Measurements from ENCODE around the gene SREK1IP1.

Gene SREK1IP1

GRCh38 chr5:64688965-64689364, 79.5 kb downstream of the SREK1IP1 start:
- ChIA-PET CTCF (no interaction called here), POLR2A (no interaction called here)
- 0 out of 2 replicates have a peak, but pooled peaks cover 3% of the 10 kb centered on the region for H3K4me1 ChIP-seq (ENCODE audit: control insufficient read depth, insufficient read depth, low read length)
- no peaks in the 10 kb centered on the region for H3K36me3 ChIP-seq (ENCODE audit: control insufficient read depth in 2 of 2, insufficient read depth in 1 of 2, low read length in 2 of 2)
- TF ChIP-seq ZNF280D (tag by site-specific recombination; IDR thresholded peaks at IDR 0.05) (no peak), ZNF529 (tag by site-specific recombination; IDR thresholded peaks at IDR 0.05; ENCODE audit: insufficient replicate concordance) (no peak), ZNF266 (tag by site-specific recombination; IDR thresholded peaks at IDR 0.05; ENCODE audit: low read depth) (no peak), ZNF670 (tag by site-specific recombination; IDR thresholded peaks at IDR 0.05; ENCODE audit: low read depth) (no peak), SP3 (tag by site-specific recombination; IDR thresholded peaks at IDR 0.05) (no peak), ZNF10 (tag by site-specific recombination; IDR thresholded peaks at IDR 0.05) (no peak), BCL6B (tag by site-specific recombination; IDR thresholded peaks at IDR 0.05) (no peak), ZNF837 (tag by site-specific recombination; IDR thresholded peaks at IDR 0.05) (no peak), KLF10 (tag by site-specific recombination; IDR thresholded peaks at IDR 0.05) (no peak), PBX3 (CRISPR knock-in tag; IDR thresholded peaks at IDR 0.05) (no peak), REPIN1 (tag by site-specific recombination; IDR thresholded peaks at IDR 0.05; ENCODE audit: low read depth) (no peak), MZF1 (tag by site-specific recombination; IDR thresholded peaks at IDR 0.05; ENCODE audit: borderline replicate concordance) (no peak), ZBTB49 (tag by site-specific recombination; IDR thresholded peaks at IDR 0.05; ENCODE audit: low read depth) (no peak), ZNF37A (tag by site-specific recombination; IDR thresholded peaks at IDR 0.05) (no peak), ZNF704 (tag by site-specific recombination; IDR thresholded peaks at IDR 0.05) (no peak), ZNF596 (tag by site-specific recombination; IDR thresholded peaks at IDR 0.05) (no peak), GLI4 (tag by site-specific recombination; IDR thresholded peaks at IDR 0.05) (no peak), HOXA7 (CRISPR knock-in tag; IDR thresholded peaks at IDR 0.05; ENCODE audit: borderline replicate concordance) (no peak), ZNF292 (tag by site-specific recombination; IDR thresholded peaks at IDR 0.05; ENCODE audit: borderline replicate concordance, low read depth) (no peak), KLF7 (tag by site-specific recombination; IDR thresholded peaks at IDR 0.05; ENCODE audit: borderline replicate concordance) (no peak)
- H3K27ac ChIP-seq (ENCODE audit: extremely low read depth, low read depth, low read length), result no peak overlapping the region
- no peaks in the 10 kb centered on the region for H3K9me3 ChIP-seq (ENCODE audit: control insufficient read depth, insufficient read depth, low read depth, low read length)
- H3K4me3 ChIP-seq (ENCODE audit: low read depth, low read length), result no peak overlapping the region
